Neural progenitor cell (in vitro differentiated cells): ENCODE results near the gene PAQR7. TPM values are rescaled to one million over a fixed set of nuclear protein-coding genes. Genes with fewer than 3 reads are reported as not detected.
A peak's percentile ranks its signal among the peaks of the same experiment; 100 is the strongest.

Experiments
- DNase-seq: peaks from one replicate; pipeline ENCODE4 v3.0.0-alpha.2; 2016; ENCODE audit warnings: low spot score
- H2AFZ ChIP-seq: fragments of 200-600 bp; sonication (generic); replicated peaks from 2 replicates; pipeline ENCODE4 v1.6.1; 2016; ENCODE audit warnings: antibody characterized with exemption
- H3F3A ChIP-seq: fragments of 200-600 bp; sonication (generic); 2 replicates; pipeline ENCODE4 v1.6.1; 2016; ENCODE audit warnings: antibody characterized with exemption, low read depth
- H3K27ac ChIP-seq: fragments of 200-600 bp; sonication (generic); 2 replicates; pipeline ENCODE4 v1.5.1; 2016; ENCODE audit warnings: mild to moderate bottlenecking
- H3K27me3 ChIP-seq: fragments of 200-600 bp; sonication (generic); 2 replicates; pipeline ENCODE4 v1.6.1; 2016; ENCODE audit warnings: mild to moderate bottlenecking, moderate library complexity
- H3K36me3 ChIP-seq: fragments of 200-600 bp; sonication (generic); 2 replicates; pipeline ENCODE4 v1.5.1; 2016
- H3K4me1 ChIP-seq: fragments of 200-600 bp; sonication (generic); 2 replicates; pipeline ENCODE4 v1.6.1; 2016; ENCODE audit warnings: mixed run types
- H3K4me2 ChIP-seq: fragments of 200-600 bp; sonication (generic); 2 replicates; pipeline ENCODE4 v1.6.1; 2016
- H3K4me3 ChIP-seq: fragments of 200-600 bp; sonication (generic); 2 replicates; pipeline ENCODE4 v1.5.1; 2016
- H3K79me2 ChIP-seq: fragments of 200-600 bp; sonication (generic); 2 replicates; pipeline ENCODE4 v1.6.1; 2016; ENCODE audit warnings: low read depth
- H3K9ac ChIP-seq: fragments of 200-600 bp; sonication (generic); 2 replicates; pipeline ENCODE4 v1.6.1; 2016
- H3K9me3 ChIP-seq: fragments of 200-600 bp; sonication (generic); 2 replicates; pipeline ENCODE4 v1.5.1; 2016; ENCODE audit warnings: low read depth
- H4K20me1 ChIP-seq: fragments of 200-600 bp; sonication (generic); 2 replicates; pipeline ENCODE4 v1.6.1; 2016; ENCODE audit warnings: low read depth
- H3K27ac Mint-ChIP-seq: 3 replicates; pipeline ENCODE4 v1.8.0; 2021; ENCODE audit warnings: mixed read lengths
- H3K27me3 Mint-ChIP-seq: 2 replicates; pipeline ENCODE4 v1.8.0; 2022; ENCODE audit warnings: low read depth, mild to moderate bottlenecking, inconsistent platforms, moderate library complexity, mixed read lengths; ENCODE audit not compliant: insufficient read depth
- H3K36me3 Mint-ChIP-seq: 3 replicates; pipeline ENCODE4 v1.8.0; 2021; ENCODE audit warnings: mixed read lengths
- H3K4me1 Mint-ChIP-seq: 3 replicates; pipeline ENCODE4 v1.8.0; 2021; ENCODE audit warnings: mixed read lengths
- H3K4me3 Mint-ChIP-seq: 3 replicates; pipeline ENCODE4 v1.8.0; 2021; ENCODE audit warnings: mild to moderate bottlenecking, moderate library complexity, mixed read lengths
- H3K9me3 Mint-ChIP-seq: 3 replicates; pipeline ENCODE4 v1.8.0; 2020; ENCODE audit warnings: mixed read lengths
- EZH2 ChIP-seq: fragments of 200-600 bp; sonication (generic); IDR thresholded peaks from 2 replicates; pipeline ENCODE4 v1.6.1; 2017; ENCODE audit warnings: antibody characterized with exemption, mild to moderate bottlenecking, moderate library complexity
- EZH2phosphoT487 ChIP-seq: fragments of 200-600 bp; sonication (generic); IDR thresholded peaks from 2 replicates; pipeline ENCODE4 v1.6.1; 2017; ENCODE audit warnings: antibody characterized with exemption
- microRNA-seq: library from miRNA; unstranded; fragments of <30 nt; microRNA quantifications from one replicate; pipeline ENCODE4, GENCODE V29; 2016
- small RNA-seq: library from RNA; depleted of rRNA; stranded (forward); fragments of <200 nt; gene quantifications from one replicate; pipeline ENCODE3, GENCODE V24; 2015
- total RNA-seq: library from RNA; depleted of rRNA; stranded (reverse); fragments of >200 nt; gene quantifications from 2 replicates; pipeline ENCODE4 v1.2.3, GENCODE V29; 2015; ENCODE audit warnings: low replicate concordance
- TF ChIP-seq, protein P1 (sequence below): fragments of 200-600 bp; sonication (generic); IDR thresholded peaks from 2 replicates; pipeline ENCODE4 v1.5.1; 2017; ENCODE audit warnings: antibody characterized with exemption, mild to moderate bottlenecking

Gene PAQR7
- total RNA-seq, 1 donor from 2014 or later = 1.1 TPM

DNA sequence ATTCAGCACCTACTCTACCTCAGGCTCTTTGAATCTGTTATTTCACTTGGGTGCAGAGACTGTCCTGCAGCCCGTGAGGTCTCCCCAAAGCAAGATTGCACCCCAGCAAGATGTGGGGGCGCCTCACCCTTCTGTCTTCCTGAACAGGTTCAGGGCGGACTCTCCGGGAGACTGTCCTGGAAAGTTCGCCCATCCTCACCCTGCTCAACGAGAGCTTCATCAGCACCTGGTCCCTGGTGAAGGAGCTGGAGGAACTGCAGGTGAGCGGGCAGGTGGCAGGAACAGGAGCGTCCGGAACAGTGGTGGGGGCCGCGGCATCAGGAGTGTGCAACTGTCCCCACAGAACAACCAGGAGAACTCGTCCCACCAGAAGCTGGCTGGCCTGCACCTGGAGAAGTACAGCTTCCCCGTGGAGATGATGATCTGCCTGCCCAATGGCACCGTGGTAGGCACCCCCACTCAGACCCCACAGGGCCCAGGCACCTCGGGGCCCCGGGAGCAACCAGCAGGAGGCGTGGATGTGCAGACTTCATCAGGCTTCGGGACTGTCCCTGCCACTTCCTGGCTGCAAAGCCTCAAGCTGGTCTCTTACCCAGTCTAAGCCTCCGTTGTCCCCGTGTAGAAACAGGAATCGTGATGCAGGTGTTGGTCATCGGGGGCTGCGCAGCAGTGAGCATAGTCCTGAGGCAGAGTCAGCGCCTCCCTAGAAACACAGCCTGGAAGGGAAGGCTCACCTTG is 61.6 kb downstream of the PAQR7 start:
- H3K4me3 Mint-ChIP-seq = no peak overlapping the region
- H2AFZ ChIP-seq = no peak overlapping the region
- H3F3A ChIP-seq = peaks cover 16% of the 10 kb centered on the region
- H4K20me1 ChIP-seq = peaks cover 7% of the 10 kb centered on the region
- peaks cover 5% of the 10 kb centered on the region for H3K79me2 ChIP-seq
- no peak overlapping the region for H3K27ac Mint-ChIP-seq
- TF ChIP-seq, protein P1, sequence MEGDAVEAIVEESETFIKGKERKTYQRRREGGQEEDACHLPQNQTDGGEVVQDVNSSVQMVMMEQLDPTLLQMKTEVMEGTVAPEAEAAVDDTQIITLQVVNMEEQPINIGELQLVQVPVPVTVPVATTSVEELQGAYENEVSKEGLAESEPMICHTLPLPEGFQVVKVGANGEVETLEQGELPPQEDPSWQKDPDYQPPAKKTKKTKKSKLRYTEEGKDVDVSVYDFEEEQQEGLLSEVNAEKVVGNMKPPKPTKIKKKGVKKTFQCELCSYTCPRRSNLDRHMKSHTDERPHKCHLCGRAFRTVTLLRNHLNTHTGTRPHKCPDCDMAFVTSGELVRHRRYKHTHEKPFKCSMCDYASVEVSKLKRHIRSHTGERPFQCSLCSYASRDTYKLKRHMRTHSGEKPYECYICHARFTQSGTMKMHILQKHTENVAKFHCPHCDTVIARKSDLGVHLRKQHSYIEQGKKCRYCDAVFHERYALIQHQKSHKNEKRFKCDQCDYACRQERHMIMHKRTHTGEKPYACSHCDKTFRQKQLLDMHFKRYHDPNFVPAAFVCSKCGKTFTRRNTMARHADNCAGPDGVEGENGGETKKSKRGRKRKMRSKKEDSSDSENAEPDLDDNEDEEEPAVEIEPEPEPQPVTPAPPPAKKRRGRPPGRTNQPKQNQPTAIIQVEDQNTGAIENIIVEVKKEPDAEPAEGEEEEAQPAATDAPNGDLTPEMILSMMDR = no peak
- TF ChIP-seq EZH2 = no peak
- no peak for TF ChIP-seq EZH2phosphoT487
- H3K36me3 ChIP-seq = no peaks in the 10 kb centered on the region
- peaks cover 14% of the 10 kb centered on the region for H3K4me1 Mint-ChIP-seq
- DNase-seq = no peak
- no peak overlapping the region for H3K4me3 ChIP-seq
- H3K27me3 Mint-ChIP-seq = peaks cover 3% of the 10 kb centered on the region
- no peaks in the 10 kb centered on the region for H3K27me3 ChIP-seq
- H3K4me2 ChIP-seq = no peak overlapping the region
- no peaks in the 10 kb centered on the region for H3K9me3 ChIP-seq
- peaks cover 6% of the 10 kb centered on the region for H3K4me1 ChIP-seq
- H3K36me3 Mint-ChIP-seq = peaks cover 14% of the 10 kb centered on the region
- no peak overlapping the region for H3K27ac ChIP-seq
- no peaks in the 10 kb centered on the region for H3K9me3 Mint-ChIP-seq
- no peak overlapping the region for H3K9ac ChIP-seq

DNA sequence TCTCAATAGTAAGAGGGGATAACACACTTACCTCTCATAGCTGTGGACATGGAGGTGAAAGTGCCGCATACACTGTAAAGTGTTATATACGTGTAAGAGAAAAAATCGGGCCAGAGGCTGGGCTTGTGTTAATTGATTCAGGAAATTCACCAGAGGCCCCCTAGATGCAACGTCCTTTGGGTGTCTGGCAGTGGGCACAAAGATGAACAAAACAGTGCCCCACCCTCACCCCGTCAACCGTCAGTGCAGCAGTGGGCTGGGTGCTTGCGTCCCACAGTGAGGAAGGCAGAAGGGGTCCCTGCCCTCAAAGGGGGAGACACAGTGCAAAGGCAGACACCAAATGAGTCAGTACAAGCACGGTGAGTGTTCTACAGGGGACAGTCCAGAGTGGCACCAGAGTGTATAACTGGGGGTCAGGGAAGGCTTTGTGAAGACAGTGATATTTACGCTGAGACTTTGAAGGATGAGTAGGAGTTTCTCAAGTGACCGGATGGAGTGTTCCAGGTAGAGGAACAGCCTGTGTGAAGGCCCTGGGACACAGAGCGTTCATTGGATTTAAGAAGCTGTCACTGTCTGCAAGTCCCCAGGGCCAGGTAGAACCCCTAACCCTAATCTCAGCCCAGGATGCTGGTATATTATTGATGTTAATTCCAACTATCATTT is 62.3 kb downstream of the PAQR7 start:
- Histone ChIP-seq H3K4me2 (no peak overlapping the region), H3K27me3 (no peaks in the 10 kb centered on the region), H2AFZ (no peak overlapping the region), H3K4me3 (no peak overlapping the region), H3K4me1 (no peaks in the 10 kb centered on the region), H3K79me2 (no peaks in the 10 kb centered on the region), H4K20me1 (peaks cover 7% of the 10 kb centered on the region), H3F3A (peaks cover 12% of the 10 kb centered on the region), H3K9ac (no peak overlapping the region), H3K9me3 (no peaks in the 10 kb centered on the region), H3K36me3 (no peaks in the 10 kb centered on the region), H3K27ac (no peak overlapping the region)
- peak overlapping the region; percentile 78 for H3K27ac Mint-ChIP-seq
- H3K4me3 Mint-ChIP-seq = no peak overlapping the region
- TF ChIP-seq, protein P1 = no peak
- TF ChIP-seq EZH2phosphoT487 = no peak
- no peak for TF ChIP-seq EZH2
- H3K4me1 Mint-ChIP-seq = peaks cover 7% of the 10 kb centered on the region
- peaks cover 3% of the 10 kb centered on the region for H3K27me3 Mint-ChIP-seq
- no peak for DNase-seq
- H3K36me3 Mint-ChIP-seq = peaks cover 14% of the 10 kb centered on the region
- no peaks in the 10 kb centered on the region for H3K9me3 Mint-ChIP-seq

Small RNAs within 50 kb of the gene (microRNA-seq; reads per million reads assigned to microRNA genes)
- not detected for gene MIR3917

Small RNAs within 50 kb of the gene (small RNA-seq; reads per million reads assigned to genes)
- gene AL033528.1 (not detected), gene RF00019 (not detected), gene SNRPFP2 (not detected)

Other genes starting within 250 kb of the PAQR7 start
- gene SELENON, start 75.5 kb downstream of the PAQR7 start, total RNA-seq = 24.9 and 50.4 TPM in 2 replicates
- gene MTFR1L, start 55.8 kb downstream of the PAQR7 start, total RNA-seq = 20.7 and 31.2 TPM in 2 replicates
- gene AUNIP, start 16.3 kb downstream of the PAQR7 start, total RNA-seq = 15.2 and 17.1 TPM in 2 replicates
- gene STMN1, start 30.7 kb upstream of the PAQR7 start, total RNA-seq = 356 and 519 TPM in 2 replicates
- 16.6 and 18.2 TPM in 2 replicates for gene PAFAH2, start 122.4 kb upstream of the PAQR7 start, total RNA-seq
- 0.95 and 2.1 TPM in 2 replicates for gene EXTL1, start 146.1 kb upstream of the PAQR7 start, total RNA-seq
- not detected in 2 replicates for gene SLC30A2, start 170.4 kb upstream of the PAQR7 start, total RNA-seq
- gene TRIM63, start 191.9 kb upstream of the PAQR7 start, total RNA-seq = not detected in 2 replicates
- gene PDIK1L, start 236.1 kb upstream of the PAQR7 start, total RNA-seq = 11.0 and 12.0 TPM in 2 replicates